ENCODE results near the gene KMT2D.

The KMT2D gene

DNA sequence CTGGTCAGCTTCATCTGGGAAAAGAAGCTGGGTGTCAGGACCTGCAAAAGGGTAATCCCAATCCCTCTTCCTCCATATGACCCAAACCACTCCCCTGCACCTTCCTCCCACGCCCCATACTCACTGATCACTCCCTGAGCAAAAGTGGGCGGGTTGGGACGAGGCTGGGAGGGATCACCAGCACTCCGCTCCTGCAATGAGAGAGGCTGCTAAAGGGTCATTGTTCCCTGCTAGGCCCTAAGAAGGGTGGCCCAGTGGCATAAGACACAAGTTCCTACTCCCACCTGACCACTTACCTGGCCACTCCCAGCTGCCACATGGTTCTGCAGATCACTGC, 26.3 kb downstream of the KMT2D start:
- DNase-seq (ENCODE audit: low read depth) = no peak

GRCh38 chr12:49033611-49034285, 26.8 kb downstream of the KMT2D start:
- DNase-seq (ENCODE audit: low read depth) = no peak

- DNase-seq (ENCODE audit: low read depth) = no peak
Observed at GRCh38 chr12:49032679-49033447, 27.7 kb downstream of the KMT2D start.

DNA sequence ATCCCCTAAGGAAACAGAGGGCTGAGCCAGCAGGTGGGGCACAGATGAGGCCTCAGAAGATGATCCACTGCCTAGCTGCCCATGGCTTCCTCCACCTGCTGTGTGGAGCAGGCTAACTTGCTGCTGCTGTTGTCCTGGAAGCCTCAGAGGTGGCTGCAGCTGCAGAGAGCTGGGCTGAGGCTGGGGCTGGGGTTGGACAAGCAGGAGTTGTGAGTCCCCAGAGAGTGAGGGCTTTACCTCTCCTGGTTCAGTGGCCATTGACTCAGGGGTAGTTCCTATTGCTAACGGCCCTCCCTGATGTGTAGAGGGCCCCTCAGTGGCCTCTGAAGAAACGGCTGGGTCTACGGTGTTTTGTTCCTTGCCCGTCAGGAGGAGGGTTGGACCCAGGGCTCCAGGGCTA, 28.3 kb downstream of the KMT2D start:
- DNase-seq (ENCODE audit: low read depth) = no peak

GRCh38 chr12:49031573-49032161, 28.9 kb downstream of the KMT2D start:
- DNase-seq (ENCODE audit: low read depth) = no peak

- no peak for DNase-seq (ENCODE audit: low read depth)
Observed at GRCh38 chr12:49030714-49031572, 29.7 kb downstream of the KMT2D start.

DNA sequence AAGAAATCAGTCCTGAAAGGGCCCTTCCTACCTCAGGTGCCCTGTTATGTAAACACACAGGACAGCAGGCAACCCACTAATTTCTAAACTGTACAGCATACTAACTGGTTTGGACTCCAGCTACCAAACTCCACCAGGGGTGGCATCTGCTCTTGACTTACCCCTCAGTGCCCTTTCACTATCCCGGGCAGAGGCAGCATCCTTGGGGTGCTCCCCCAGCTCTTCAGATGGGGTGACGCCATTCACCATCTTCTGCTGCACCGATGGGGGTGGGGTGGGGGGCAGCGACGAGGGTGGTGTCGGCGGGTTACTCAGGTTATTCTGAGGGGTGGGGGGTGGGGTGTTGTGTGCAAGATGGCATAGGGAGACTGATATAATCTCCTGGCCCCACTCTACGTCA, 30.5 kb downstream of the KMT2D start:
- DNase-seq (ENCODE audit: low read depth) = no peak

- DNase-seq (ENCODE audit: low read depth) = no peak
Observed at GRCh38 chr12:49028666-49029275, 31.8 kb downstream of the KMT2D start.

- DNase-seq (ENCODE audit: low read depth) = no peak
Observed at GRCh38 chr12:49027846-49028555, 32.6 kb downstream of the KMT2D start.

GRCh38 chr12:49026678-49027480, 33.7 kb downstream of the KMT2D start:
- DNase-seq (ENCODE audit: low read depth) = no peak

DNA sequence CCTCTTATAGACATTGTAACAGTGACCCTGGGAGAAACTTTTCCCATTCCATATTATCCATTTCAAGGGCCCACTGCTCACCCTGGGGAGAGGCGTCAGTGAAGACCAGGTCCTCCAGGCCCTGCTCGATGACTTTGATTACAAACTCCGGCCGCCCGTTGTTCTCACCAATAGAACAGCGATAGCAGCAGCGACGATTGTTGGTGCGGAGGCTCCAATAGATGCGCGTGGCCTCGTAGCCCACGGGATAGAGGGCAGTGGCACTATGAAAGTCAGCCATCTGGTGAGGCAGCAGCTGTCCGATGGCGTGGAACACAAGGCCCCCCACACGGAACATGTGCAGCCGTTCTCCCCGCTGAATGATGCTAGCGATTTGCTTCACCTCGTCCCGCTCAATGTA, 34.5 kb downstream of the KMT2D start:
- no peak for DNase-seq (ENCODE audit: low read depth)

DNA sequence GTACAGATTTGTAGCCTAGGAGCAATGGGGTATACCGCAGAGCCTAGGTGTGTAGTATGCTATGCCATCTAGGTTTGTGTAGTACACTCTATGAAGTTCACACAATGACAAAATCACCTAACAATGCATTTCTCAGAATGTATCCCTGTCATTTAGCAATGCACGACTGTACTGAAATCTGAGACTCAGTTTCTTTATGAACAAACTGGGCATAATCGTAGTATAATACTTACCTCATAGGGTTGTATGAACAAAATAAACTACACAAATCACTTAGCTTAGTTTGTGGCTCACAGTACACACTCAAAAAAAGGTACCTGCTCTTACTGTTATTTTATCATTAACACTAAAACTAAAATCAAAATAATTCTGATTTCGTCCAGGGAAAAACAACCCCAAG, 35.1 kb downstream of the KMT2D start:
- DNase-seq (ENCODE audit: low read depth) = no peak

- DNase-seq (ENCODE audit: low read depth) = no peak
Observed at GRCh38 chr12:49024543-49024942, 36.1 kb downstream of the KMT2D start.

DNA sequence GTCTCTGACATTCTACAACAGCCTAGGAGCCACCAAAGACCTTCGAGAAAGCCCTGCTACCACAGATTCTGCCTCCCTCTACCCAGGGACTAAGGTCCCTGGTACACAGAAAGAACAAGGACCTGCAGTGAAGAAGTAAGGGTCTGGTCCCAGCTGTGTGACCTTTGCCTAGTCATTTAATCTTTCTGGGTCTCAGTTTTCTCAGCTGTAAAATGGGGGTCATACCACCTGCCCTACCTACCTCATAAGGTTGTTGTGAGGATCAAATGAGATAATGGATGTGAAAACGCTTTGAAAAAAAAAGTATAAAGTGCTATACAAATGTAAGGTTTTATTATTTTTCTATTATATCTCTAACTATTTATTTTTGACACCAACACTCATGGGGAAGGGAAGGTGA, 36.8 kb downstream of the KMT2D start:
- DNase-seq (ENCODE audit: low read depth) = no peak

GRCh38 chr12:49022558-49023178, 37.9 kb downstream of the KMT2D start:
- no peak for DNase-seq (ENCODE audit: low read depth)

DNA sequence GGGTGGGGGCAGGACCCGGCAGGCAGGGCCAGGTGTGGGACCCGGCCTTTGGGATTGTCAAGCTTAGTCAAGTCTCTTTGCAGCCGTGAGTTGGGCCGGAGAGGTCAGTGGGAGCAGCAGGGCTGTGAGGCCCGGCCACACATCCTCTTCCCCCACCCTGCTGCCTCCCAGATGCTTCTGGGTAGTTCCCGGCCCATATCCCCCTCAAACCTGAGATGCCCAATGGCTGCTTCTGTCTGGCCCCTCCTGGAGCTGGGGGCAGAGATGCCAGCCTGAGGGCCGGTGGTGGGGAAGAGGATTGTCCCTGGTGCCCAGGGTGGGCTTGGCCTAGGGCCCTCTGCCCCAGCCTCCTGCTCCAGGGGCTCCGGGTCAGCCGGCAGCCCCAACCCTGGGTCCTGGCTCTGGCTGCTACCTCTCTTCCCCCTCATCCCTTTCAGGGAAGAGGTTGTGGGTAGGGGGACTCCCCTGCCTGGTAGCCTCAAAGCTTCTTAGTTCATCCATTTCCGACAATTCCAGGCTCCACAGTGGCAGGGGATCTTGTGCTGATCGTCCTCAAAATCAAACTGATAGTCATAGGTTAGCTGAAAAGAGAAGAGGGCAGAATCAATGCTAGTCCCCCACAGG, 39.2 kb downstream of the KMT2D start:
- no peak for DNase-seq (ENCODE audit: low read depth)

- DNase-seq (ENCODE audit: low read depth) = no peak
Observed at GRCh38 chr12:49020441-49020840, 40.2 kb downstream of the KMT2D start.

DNA sequence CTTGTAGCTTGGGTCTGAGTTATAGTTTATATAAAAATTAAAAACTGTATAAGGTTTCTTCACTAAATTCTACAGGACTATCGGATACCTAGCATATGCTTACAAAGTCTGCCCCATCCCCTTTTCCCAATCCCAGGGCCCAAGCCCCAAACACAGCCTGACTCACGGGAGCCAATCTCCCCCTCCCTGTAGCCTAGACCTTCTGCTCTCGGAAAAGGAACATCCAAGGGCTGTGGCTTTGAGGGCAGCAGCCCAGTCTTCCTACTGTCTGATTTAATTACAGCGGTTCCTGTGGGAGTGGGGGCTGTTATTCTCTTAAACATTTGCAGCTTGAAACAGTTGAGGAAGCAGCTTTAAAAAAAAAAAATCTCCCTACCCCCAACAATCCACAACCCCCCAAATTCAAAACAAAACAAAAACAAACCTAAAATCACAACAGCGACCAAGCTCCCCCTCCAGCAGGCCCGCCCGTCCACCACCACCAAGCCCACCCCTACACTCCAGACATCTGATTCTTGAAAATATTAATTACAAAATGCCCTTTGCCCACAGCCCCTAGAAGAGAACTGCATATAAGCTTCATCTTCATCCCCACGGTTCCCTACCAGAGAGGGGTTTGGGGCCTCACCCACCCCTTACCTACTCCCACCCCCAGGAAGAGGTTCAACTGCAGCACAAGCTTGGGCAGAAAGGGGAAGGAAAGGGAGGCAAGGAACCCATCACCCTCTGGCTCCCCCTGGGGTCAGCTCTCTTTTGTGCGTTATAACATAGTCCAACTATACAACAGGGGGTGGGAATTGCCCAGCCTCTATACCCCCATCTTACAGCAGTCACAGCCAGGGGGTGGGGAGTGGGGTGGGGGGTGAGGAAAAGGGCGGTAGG, 40.9 kb downstream of the KMT2D start:
- no peak for DNase-seq (ENCODE audit: low read depth)

- no peak for DNase-seq (ENCODE audit: low read depth)
Observed at GRCh38 chr12:49019120-49019430, 41.5 kb downstream of the KMT2D start.
